ENCODE measurements around the gene CDKN2A.

The CDKN2A gene

GRCh38 chr9:21993893-21994555 is at the start of gene CDKN2A:
CDKN2A (minus strand) TSS chr9:21994392.
- no peak for DNase-seq (ENCODE audit: low read depth)

GRCh38 chr9:22043928-22044327 is 49.7 kb upstream of the CDKN2A start:
- DNase-seq (ENCODE audit: low read depth): no peak

GRCh38 chr9:22041775-22042174 is 47.6 kb upstream of the CDKN2A start:
- DNase-seq (ENCODE audit: low read depth): no peak

- DNase-seq (ENCODE audit: low read depth): no peak
These were observed 47.2 kb upstream of the CDKN2A start for GRCh38 chr9:22041344-22041743.

GRCh38 chr9:22040760-22041159 is 46.6 kb upstream of the CDKN2A start:
- DNase-seq (ENCODE audit: low read depth): no peak

- DNase-seq (ENCODE audit: low read depth): no peak
These were observed 45.1 kb upstream of the CDKN2A start for GRCh38 chr9:22039258-22039657.

GRCh38 chr9:22037954-22038690 is 43.9 kb upstream of the CDKN2A start:
- no peak for DNase-seq (ENCODE audit: low read depth)

- DNase-seq (ENCODE audit: low read depth): no peak
These were observed 42.9 kb upstream of the CDKN2A start for GRCh38 chr9:22036866-22037626.

GRCh38 chr9:22035591-22036011 is 41.4 kb upstream of the CDKN2A start:
- no peak for DNase-seq (ENCODE audit: low read depth)

GRCh38 chr9:22033012-22033630 is 38.9 kb upstream of the CDKN2A start:
- DNase-seq (ENCODE audit: low read depth): no peak

GRCh38 chr9:22031655-22032411 is 37.6 kb upstream of the CDKN2A start:
- DNase-seq (ENCODE audit: low read depth): no peak

- DNase-seq (ENCODE audit: low read depth): no peak
These were observed 36.0 kb upstream of the CDKN2A start for GRCh38 chr9:22030101-22030598.

GRCh38 chr9:22029231-22029630 is 35.0 kb upstream of the CDKN2A start:
- DNase-seq (ENCODE audit: low read depth): no peak

- no peak for DNase-seq (ENCODE audit: low read depth)
These were observed 34.2 kb upstream of the CDKN2A start for GRCh38 chr9:22028394-22028793.

- no peak for DNase-seq (ENCODE audit: low read depth)
These were observed 32.5 kb upstream of the CDKN2A start for GRCh38 chr9:22026696-22027095.

- DNase-seq (ENCODE audit: low read depth): no peak
These were observed 28.2 kb upstream of the CDKN2A start for GRCh38 chr9:22022396-22022795.

- no peak for DNase-seq (ENCODE audit: low read depth)
These were observed 16.9 kb upstream of the CDKN2A start for GRCh38 chr9:22010866-22011625.

- no peak for DNase-seq (ENCODE audit: low read depth)
These were observed 15.3 kb upstream of the CDKN2A start for GRCh38 chr9:22009506-22009867.

GRCh38 chr9:22008717-22009505 is 14.7 kb upstream of the CDKN2A start, which contains the start of gene CDKN2B:
CDKN2B (minus strand) TSS chr9:22009305; CDS start chr9:22008953, 352 bp downstream.
- peak; percentile 66 for DNase-seq (ENCODE audit: low read depth)

GRCh38 chr9:22008384-22008716 is 14.2 kb upstream of the CDKN2A start:
- no peak for DNase-seq (ENCODE audit: low read depth)

All from stimulated activated CD8-positive, alpha-beta memory T cell treated with anti-CD3 and anti-CD28 coated beads, Interleukin-4, amount 100 ng/mL, for 24 hours (primary cell).